ENCODE measurements around the gene RASGRF1. TPM values are rescaled to one million over a fixed set of nuclear protein-coding genes. Genes with fewer than 3 reads are reported as not detected.

The RASGRF1 gene
- total and polyA plus RNA-seq, 9 of the 15 experiments (the other 6 are each of a cell fraction or from before 2014, with no cell fraction given) = 0.03 to 0.58 (median 0.06) TPM; not detected in 1

- no peak for TF ChIP-seq TEAD2 (tag; IDR thresholded peaks at IDR 0.05)
- TF ChIP-seq, protein P1, sequence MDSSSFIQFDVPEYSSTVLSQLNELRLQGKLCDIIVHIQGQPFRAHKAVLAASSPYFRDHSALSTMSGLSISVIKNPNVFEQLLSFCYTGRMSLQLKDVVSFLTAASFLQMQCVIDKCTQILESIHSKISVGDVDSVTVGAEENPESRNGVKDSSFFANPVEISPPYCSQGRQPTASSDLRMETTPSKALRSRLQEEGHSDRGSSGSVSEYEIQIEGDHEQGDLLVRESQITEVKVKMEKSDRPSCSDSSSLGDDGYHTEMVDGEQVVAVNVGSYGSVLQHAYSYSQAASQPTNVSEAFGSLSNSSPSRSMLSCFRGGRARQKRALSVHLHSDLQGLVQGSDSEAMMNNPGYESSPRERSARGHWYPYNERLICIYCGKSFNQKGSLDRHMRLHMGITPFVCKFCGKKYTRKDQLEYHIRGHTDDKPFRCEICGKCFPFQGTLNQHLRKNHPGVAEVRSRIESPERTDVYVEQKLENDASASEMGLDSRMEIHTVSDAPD (CRISPR knock-in tag; IDR thresholded peaks at IDR 0.05) = no peak
- TF ChIP-seq EGR1 (conservative IDR thresholded peaks at IDR 0.05) = no peak
- TF ChIP-seq HNRNPUL1 (IDR thresholded peaks at IDR 0.05; ENCODE audit: low read length) = no peak
- TF ChIP-seq CBFA2T3 (IDR thresholded peaks at IDR 0.05) = no peak
- TF ChIP-seq PRMT5 (CRISPR knock-in tag; IDR thresholded peaks at IDR 0.05) = no peak
- TF ChIP-seq CBX3 (IDR thresholded peaks at IDR 0.05; ENCODE audit: borderline replicate concordance in 1 of 2, low read length in 2 of 2) = no peak
- TF ChIP-seq RBM17 (IDR thresholded peaks at IDR 0.05; ENCODE audit: borderline replicate concordance, low read depth, low read length) = no peak
- TF ChIP-seq RERE (CRISPR knock-in tag; IDR thresholded peaks at IDR 0.05; ENCODE audit: borderline replicate concordance) = no peak
- TF ChIP-seq HLTF (IDR thresholded peaks at IDR 0.05) = no peak
- TF ChIP-seq, protein P2, sequence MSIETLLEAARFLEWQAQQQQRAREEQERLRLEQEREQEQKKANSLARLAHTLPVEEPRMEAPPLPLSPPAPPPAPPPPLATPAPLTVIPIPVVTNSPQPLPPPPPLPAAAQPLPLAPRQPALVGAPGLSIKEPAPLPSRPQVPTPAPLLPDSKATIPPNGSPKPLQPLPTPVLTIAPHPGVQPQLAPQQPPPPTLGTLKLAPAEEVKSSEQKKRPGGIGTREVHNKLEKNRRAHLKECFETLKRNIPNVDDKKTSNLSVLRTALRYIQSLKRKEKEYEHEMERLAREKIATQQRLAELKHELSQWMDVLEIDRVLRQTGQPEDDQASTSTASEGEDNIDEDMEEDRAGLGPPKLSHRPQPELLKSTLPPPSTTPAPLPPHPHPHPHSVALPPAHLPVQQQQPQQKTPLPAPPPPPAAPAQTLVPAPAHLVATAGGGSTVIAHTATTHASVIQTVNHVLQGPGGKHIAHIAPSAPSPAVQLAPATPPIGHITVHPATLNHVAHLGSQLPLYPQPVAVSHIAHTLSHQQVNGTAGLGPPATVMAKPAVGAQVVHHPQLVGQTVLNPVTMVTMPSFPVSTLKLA (conservative IDR thresholded peaks at IDR 0.05) = no peak
- TF ChIP-seq MCM2 (IDR thresholded peaks at IDR 0.05; ENCODE audit: low read depth) = no peak
- no peak overlapping the region for H2AFZ ChIP-seq (ENCODE audit: low read depth, low read length)
- peaks cover 2 to 28% of the 10 kb centered on the region in 2 experiments; a peak in 4 of 5 replicates for H3K27me3 ChIP-seq (ENCODE audit: control insufficient read depth in 2 of 2, insufficient read depth in 2 of 2, low read length in 2 of 2)
- no peak overlapping the region for H3K4me3 ChIP-seq
- ChIA-PET POLR2A (interaction anchor here (1.6 kb wide), 1 partner anchor 10 kb away, joined by 8 read pairs; no protein-coding TSS in a partner anchor), CTCF (ENCODE audit: low intra/inter-chr PET ratio) (no interaction called here)
- H4K20me1 ChIP-seq (replicated peaks; ENCODE audit: control insufficient read depth, insufficient read depth, low read length) = no peaks in the 10 kb centered on the region
- H3K27ac ChIP-seq (ENCODE audit: extremely low read depth, low read depth, low read length) = no peak overlapping the region
- H3K79me2 ChIP-seq (ENCODE audit: control insufficient read depth, insufficient read depth, low read length) = no peaks in the 10 kb centered on the region
- WGBS (ENCODE audit: insufficient coverage, low coverage, missing lambda C conversion rate) = 0% methylated on average over 6 of the region's 6 CpGs
- ATAC-seq (no peak), FAIRE-seq (no peak), DNase-seq (ENCODE audit: extremely low read depth in 1 of 4, low spot score in 3 of 4) (no peak)
- BruUV-seq (replicated peaks) = no TSS peak
- intact Hi-C loops (cut with micrococcal nuclease) = no loop called here
- no peak overlapping the region for H3K9ac ChIP-seq (ENCODE audit: insufficient read depth in 1 of 2, low read depth in 2 of 2, low read length in 2 of 2)
- no peaks in the 10 kb centered on the region for H3K36me3 ChIP-seq (ENCODE audit: control insufficient read depth, insufficient read depth, low read length)
- H3K9me3 ChIP-seq (replicated peaks; ENCODE audit: control insufficient read depth, insufficient read depth, low read depth, low read length) = no peaks in the 10 kb centered on the region
- H3K4me2 ChIP-seq (ENCODE audit: insufficient read depth, low read length) = no peak overlapping the region
- in situ Hi-C loops (cut with MboI) = no loop called here
- H3K9me1 ChIP-seq (ENCODE audit: control insufficient read depth, insufficient read depth, low read length) = no peaks in the 10 kb centered on the region
- H3K4me1 ChIP-seq (replicated peaks in 1 of 2; ENCODE audit: control insufficient read depth in 2 of 2, insufficient read depth in 2 of 2, low read length in 2 of 2) = peaks cover 0 to 15% of the 10 kb centered on the region in 2 experiments; a peak in 1 of 5 replicates
Measured at GRCh38 chr15:79094611-79095021, 4.0 kb upstream of the RASGRF1 start.
